BE2C (cell line): ENCODE data around the gene ADGRG4.

Source experiments
- DNase-seq: peaks from one replicate; pipeline ENCODE4 v3.0.0-alpha.2; 2020
- H3K27me3 ChIP-seq: fragments of 250-450 bp; sonication (Bioruptor Pico); 2 replicates; pipeline ENCODE4 v1.5.1; 2020; ENCODE audit warnings: mild to moderate bottlenecking
- H3K36me3 ChIP-seq: fragments of 250-450 bp; sonication (Bioruptor Pico); 2 replicates; pipeline ENCODE4 v1.5.1; 2020; ENCODE audit warnings: mild to moderate bottlenecking
- H3K4me1 ChIP-seq: fragments of 250-450 bp; sonication (Bioruptor Pico); 2 replicates; pipeline ENCODE4 v1.5.1; 2020
- H3K4me3 ChIP-seq: 2 replicates; pipeline ENCODE4 v1.5.1; 2011; ENCODE audit warnings: low read depth, low read length
- H3K9me3 ChIP-seq: fragments of 250-450 bp; sonication (Bioruptor Pico); 2 replicates; pipeline ENCODE4 v1.5.1; 2020
- CTCF ChIP-seq: IDR thresholded peaks from 2 replicates; pipeline ENCODE4 v1.5.1; 2012; ENCODE audit warnings: mild to moderate bottlenecking, low read depth, low read length

ADGRG4 gene

GRCh38 chrX:136450050-136450830 lies 149.5 kb downstream of the ADGRG4 start:
- no peak overlapping the region for H3K4me3 ChIP-seq
- TF ChIP-seq CTCF = no peak
- no peaks in the 10 kb centered on the region for H3K27me3 ChIP-seq
- H3K4me1 ChIP-seq = no peaks in the 10 kb centered on the region
- DNase-seq = no peak
- H3K36me3 ChIP-seq = no peaks in the 10 kb centered on the region
- no peaks in the 10 kb centered on the region for H3K9me3 ChIP-seq

- DNase-seq = no peak
- no peak overlapping the region for H3K4me3 ChIP-seq
- H3K27me3 ChIP-seq = no peaks in the 10 kb centered on the region
- no peak for TF ChIP-seq CTCF
- H3K36me3 ChIP-seq = no peaks in the 10 kb centered on the region
- H3K9me3 ChIP-seq = no peaks in the 10 kb centered on the region
- H3K4me1 ChIP-seq = no peaks in the 10 kb centered on the region
These were observed 151.9 kb downstream of the ADGRG4 start for GRCh38 chrX:136452614-136453013.

GRCh38 chrX:136453114-136453513 lies 152.4 kb downstream of the ADGRG4 start:
- H3K27me3 ChIP-seq = no peaks in the 10 kb centered on the region
- no peak for TF ChIP-seq CTCF
- no peaks in the 10 kb centered on the region for H3K9me3 ChIP-seq
- no peak overlapping the region for H3K4me3 ChIP-seq
- no peaks in the 10 kb centered on the region for H3K4me1 ChIP-seq
- DNase-seq = no peak
- no peaks in the 10 kb centered on the region for H3K36me3 ChIP-seq

- H3K36me3 ChIP-seq = no peaks in the 10 kb centered on the region
- H3K4me1 ChIP-seq = no peaks in the 10 kb centered on the region
- H3K9me3 ChIP-seq = no peaks in the 10 kb centered on the region
- TF ChIP-seq CTCF = no peak
- no peak for DNase-seq
- H3K27me3 ChIP-seq = no peaks in the 10 kb centered on the region
- H3K4me3 ChIP-seq = no peak overlapping the region
These were observed 153.0 kb downstream of the ADGRG4 start for GRCh38 chrX:136453771-136454170.

- no peak for DNase-seq
- Histone ChIP-seq H3K36me3 (no peaks in the 10 kb centered on the region), H3K27me3 (no peaks in the 10 kb centered on the region), H3K4me3 (no peak overlapping the region), H3K4me1 (no peaks in the 10 kb centered on the region), H3K9me3 (no peaks in the 10 kb centered on the region)
- TF ChIP-seq CTCF = no peak
These were observed 155.4 kb downstream of the ADGRG4 start for GRCh38 chrX:136456133-136456532.

GRCh38 chrX:136457303-136457917 lies 156.6 kb downstream of the ADGRG4 start:
- Histone ChIP-seq H3K4me3 (no peak overlapping the region), H3K4me1 (no peaks in the 10 kb centered on the region), H3K27me3 (no peaks in the 10 kb centered on the region), H3K9me3 (no peaks in the 10 kb centered on the region), H3K36me3 (no peaks in the 10 kb centered on the region)
- DNase-seq = no peak
- no peak for TF ChIP-seq CTCF
